ENCODE results near the gene PRKG1.

DNA sequence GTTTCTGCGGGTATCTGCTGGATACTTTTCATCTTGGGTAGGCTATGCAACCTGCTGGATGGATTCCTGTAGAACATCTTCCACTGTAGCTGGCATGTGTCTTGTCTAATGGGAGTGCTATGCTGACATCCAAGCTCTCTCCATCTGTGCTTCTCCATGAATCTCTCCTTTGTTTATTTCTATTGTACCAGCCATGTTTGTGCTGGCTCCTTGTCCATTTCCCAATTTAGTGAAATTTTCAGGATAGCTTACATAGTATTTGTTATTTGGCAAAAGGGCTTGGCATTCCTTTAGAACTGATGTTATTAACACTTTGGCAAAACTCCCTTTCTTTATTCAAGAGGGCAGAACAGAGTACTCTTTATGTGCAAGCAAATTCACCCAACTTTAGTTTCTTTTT, 427.1 kb downstream of the PRKG1 start:
- TF ChIP-seq, protein P1, sequence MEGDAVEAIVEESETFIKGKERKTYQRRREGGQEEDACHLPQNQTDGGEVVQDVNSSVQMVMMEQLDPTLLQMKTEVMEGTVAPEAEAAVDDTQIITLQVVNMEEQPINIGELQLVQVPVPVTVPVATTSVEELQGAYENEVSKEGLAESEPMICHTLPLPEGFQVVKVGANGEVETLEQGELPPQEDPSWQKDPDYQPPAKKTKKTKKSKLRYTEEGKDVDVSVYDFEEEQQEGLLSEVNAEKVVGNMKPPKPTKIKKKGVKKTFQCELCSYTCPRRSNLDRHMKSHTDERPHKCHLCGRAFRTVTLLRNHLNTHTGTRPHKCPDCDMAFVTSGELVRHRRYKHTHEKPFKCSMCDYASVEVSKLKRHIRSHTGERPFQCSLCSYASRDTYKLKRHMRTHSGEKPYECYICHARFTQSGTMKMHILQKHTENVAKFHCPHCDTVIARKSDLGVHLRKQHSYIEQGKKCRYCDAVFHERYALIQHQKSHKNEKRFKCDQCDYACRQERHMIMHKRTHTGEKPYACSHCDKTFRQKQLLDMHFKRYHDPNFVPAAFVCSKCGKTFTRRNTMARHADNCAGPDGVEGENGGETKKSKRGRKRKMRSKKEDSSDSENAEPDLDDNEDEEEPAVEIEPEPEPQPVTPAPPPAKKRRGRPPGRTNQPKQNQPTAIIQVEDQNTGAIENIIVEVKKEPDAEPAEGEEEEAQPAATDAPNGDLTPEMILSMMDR (conservative IDR thresholded peaks at IDR 0.05; ENCODE audit: low read depth, low read length): no peak
- TF ChIP-seq EZH2 (IDR thresholded peaks at IDR 0.05; ENCODE audit: low read length, unreplicated experiment): no peak
- TF ChIP-seq EZH2phosphoT487 (IDR thresholded peaks at IDR 0.05; ENCODE audit: borderline replicate concordance, low read length): no peak
